Esophagus squamous epithelium (tissue), 4 donors: ENCODE data around the gene PDK4.

Source experiments
- POLR2A ChIP-seq, 4 donors: fragments of 450-650 bp; IDR thresholded peaks; one replicate each; pipeline ENCODE4 v1.6.1; 2017; ENCODE audit warnings: antibody characterized with exemption in 4 of 4, mild to moderate bottlenecking in 4 of 4, moderate library complexity in 3 of 4
- TF ChIP-seq, protein P1 (sequence below), 6 experiments: fragments of 450-650 bp in 4 of 6; fragments of 200-600 bp in 2 of 6; sonication (generic) in 2 of 6; IDR thresholded peaks; one replicate each; pipeline ENCODE4 v1.5.1; 2016 to 2019; ENCODE audit warnings: antibody characterized with exemption in 6 of 6, mild to moderate bottlenecking in 4 of 6, moderate library complexity in 4 of 6

DNA sequence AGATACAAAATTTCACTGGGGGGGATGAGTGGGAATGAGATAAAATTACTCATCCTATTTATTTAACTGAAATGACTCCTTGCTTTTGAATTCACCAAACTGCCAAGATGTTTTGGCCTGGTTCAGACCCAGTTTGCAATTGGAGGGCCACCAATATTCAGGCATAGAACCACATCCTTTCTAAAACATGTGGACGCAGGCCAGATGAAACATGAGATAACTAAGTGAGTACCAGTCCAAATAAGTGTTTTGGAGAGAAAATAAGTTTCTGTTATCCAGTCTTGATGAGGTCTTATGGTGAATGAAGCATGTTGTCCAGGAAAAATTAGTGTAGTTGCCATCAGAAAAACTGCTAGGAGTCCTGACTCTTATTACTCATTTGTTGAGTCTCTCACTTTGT is 36.3 kb upstream of the PDK4 start:
- no peak for TF ChIP-seq POLR2A (IDR thresholded peaks at IDR 0.05)
- TF ChIP-seq, protein P1, sequence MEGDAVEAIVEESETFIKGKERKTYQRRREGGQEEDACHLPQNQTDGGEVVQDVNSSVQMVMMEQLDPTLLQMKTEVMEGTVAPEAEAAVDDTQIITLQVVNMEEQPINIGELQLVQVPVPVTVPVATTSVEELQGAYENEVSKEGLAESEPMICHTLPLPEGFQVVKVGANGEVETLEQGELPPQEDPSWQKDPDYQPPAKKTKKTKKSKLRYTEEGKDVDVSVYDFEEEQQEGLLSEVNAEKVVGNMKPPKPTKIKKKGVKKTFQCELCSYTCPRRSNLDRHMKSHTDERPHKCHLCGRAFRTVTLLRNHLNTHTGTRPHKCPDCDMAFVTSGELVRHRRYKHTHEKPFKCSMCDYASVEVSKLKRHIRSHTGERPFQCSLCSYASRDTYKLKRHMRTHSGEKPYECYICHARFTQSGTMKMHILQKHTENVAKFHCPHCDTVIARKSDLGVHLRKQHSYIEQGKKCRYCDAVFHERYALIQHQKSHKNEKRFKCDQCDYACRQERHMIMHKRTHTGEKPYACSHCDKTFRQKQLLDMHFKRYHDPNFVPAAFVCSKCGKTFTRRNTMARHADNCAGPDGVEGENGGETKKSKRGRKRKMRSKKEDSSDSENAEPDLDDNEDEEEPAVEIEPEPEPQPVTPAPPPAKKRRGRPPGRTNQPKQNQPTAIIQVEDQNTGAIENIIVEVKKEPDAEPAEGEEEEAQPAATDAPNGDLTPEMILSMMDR (IDR thresholded peaks at IDR 0.05): no peak
